Measurements from ENCODE around the gene AKAP1.

AKAP1 gene

GRCh38 chr17:57111386-57111785 is 26.3 kb downstream of the AKAP1 start:
- no peak overlapping the region for H3K4me3 ChIP-seq (ENCODE audit: low read depth, low read length)
- DNase-seq (ENCODE audit: low read depth), result no peak
- TF ChIP-seq MAX (IDR thresholded peaks at IDR 0.05; ENCODE audit: low read depth, low read length), result no peak
- no peak for TF ChIP-seq POLR2A (IDR thresholded peaks at IDR 0.05; ENCODE audit: extremely low read depth, insufficient read length)

- H3K4me3 ChIP-seq (ENCODE audit: low read depth, low read length), result no peak overlapping the region
- DNase-seq (ENCODE audit: low read depth), result peak; percentile 73
- TF ChIP-seq MYC (IDR thresholded peaks at IDR 0.05; ENCODE audit: low read depth, low read length) (no peak), POLR2A (IDR thresholded peaks at IDR 0.05; ENCODE audit: extremely low read depth, insufficient read length) (no peak), CTCF (IDR thresholded peaks at IDR 0.05; ENCODE audit: low read depth, low read length) (no peak), MAX (IDR thresholded peaks at IDR 0.05; ENCODE audit: low read depth, low read length) (no peak)
Measured at GRCh38 chr17:57113011-57113410, 28.0 kb downstream of the AKAP1 start.

GRCh38 chr17:57113656-57114055 is 28.6 kb downstream of the AKAP1 start:
- no peak overlapping the region for H3K4me3 ChIP-seq (ENCODE audit: low read depth, low read length)
- DNase-seq (ENCODE audit: low read depth), result no peak
- TF ChIP-seq MYC (IDR thresholded peaks at IDR 0.05; ENCODE audit: low read depth, low read length) (no peak), POLR2A (IDR thresholded peaks at IDR 0.05; ENCODE audit: extremely low read depth, insufficient read length) (no peak), MAX (IDR thresholded peaks at IDR 0.05; ENCODE audit: low read depth, low read length) (no peak), CTCF (IDR thresholded peaks at IDR 0.05; ENCODE audit: low read depth, low read length) (no peak)

GRCh38 chr17:57114085-57114673 is 29.1 kb downstream of the AKAP1 start:
- H3K4me3 ChIP-seq (ENCODE audit: low read depth, low read length), result no peak overlapping the region
- peak; percentile 60 for DNase-seq (ENCODE audit: low read depth)
- no peak for TF ChIP-seq MYC (IDR thresholded peaks at IDR 0.05; ENCODE audit: low read depth, low read length)
- TF ChIP-seq CTCF (IDR thresholded peaks at IDR 0.05; ENCODE audit: low read depth, low read length), result peak; percentile 95
- peak; percentile 18; the same call in 1 of the 2 replicates for TF ChIP-seq MAX (IDR thresholded peaks at IDR 0.05; ENCODE audit: low read depth, low read length)

- no peak for TF ChIP-seq MAX (IDR thresholded peaks at IDR 0.05; ENCODE audit: low read depth, low read length)
- DNase-seq (ENCODE audit: low read depth), result no peak
- no peak overlapping the region for H3K4me3 ChIP-seq (ENCODE audit: low read depth, low read length)
Measured at GRCh38 chr17:57115377-57115776, 30.3 kb downstream of the AKAP1 start.

- DNase-seq (ENCODE audit: low read depth), result no peak
- no peak overlapping the region for H3K4me3 ChIP-seq (ENCODE audit: low read depth, low read length)
- TF ChIP-seq MYC (IDR thresholded peaks at IDR 0.05; ENCODE audit: low read depth, low read length) (no peak), CTCF (IDR thresholded peaks at IDR 0.05; ENCODE audit: low read depth, low read length) (no peak), MAX (IDR thresholded peaks at IDR 0.05; ENCODE audit: low read depth, low read length) (no peak), POLR2A (IDR thresholded peaks at IDR 0.05; ENCODE audit: extremely low read depth, insufficient read length) (no peak)
Measured at GRCh38 chr17:57115916-57116315, 30.9 kb downstream of the AKAP1 start.

- no peak overlapping the region for H3K4me3 ChIP-seq (ENCODE audit: low read depth, low read length)
- TF ChIP-seq MYC (IDR thresholded peaks at IDR 0.05; ENCODE audit: low read depth, low read length), result no peak
- no peak for TF ChIP-seq POLR2A (IDR thresholded peaks at IDR 0.05; ENCODE audit: extremely low read depth, insufficient read length)
- TF ChIP-seq CTCF (IDR thresholded peaks at IDR 0.05; ENCODE audit: low read depth, low read length), result no peak
- no peak for TF ChIP-seq MAX (IDR thresholded peaks at IDR 0.05; ENCODE audit: low read depth, low read length)
- no peak for DNase-seq (ENCODE audit: low read depth)
Measured at GRCh38 chr17:57117798-57118197, 32.8 kb downstream of the AKAP1 start.

All from NB4 (cell line).